ENCODE data around the gene KRT4.
"Not testable (repeated sequence)": the region's sequence is repeated elsewhere in the genome, so short reads cannot be mapped to it uniquely, and the experiment has no call there.

KRT4 gene

DNA sequence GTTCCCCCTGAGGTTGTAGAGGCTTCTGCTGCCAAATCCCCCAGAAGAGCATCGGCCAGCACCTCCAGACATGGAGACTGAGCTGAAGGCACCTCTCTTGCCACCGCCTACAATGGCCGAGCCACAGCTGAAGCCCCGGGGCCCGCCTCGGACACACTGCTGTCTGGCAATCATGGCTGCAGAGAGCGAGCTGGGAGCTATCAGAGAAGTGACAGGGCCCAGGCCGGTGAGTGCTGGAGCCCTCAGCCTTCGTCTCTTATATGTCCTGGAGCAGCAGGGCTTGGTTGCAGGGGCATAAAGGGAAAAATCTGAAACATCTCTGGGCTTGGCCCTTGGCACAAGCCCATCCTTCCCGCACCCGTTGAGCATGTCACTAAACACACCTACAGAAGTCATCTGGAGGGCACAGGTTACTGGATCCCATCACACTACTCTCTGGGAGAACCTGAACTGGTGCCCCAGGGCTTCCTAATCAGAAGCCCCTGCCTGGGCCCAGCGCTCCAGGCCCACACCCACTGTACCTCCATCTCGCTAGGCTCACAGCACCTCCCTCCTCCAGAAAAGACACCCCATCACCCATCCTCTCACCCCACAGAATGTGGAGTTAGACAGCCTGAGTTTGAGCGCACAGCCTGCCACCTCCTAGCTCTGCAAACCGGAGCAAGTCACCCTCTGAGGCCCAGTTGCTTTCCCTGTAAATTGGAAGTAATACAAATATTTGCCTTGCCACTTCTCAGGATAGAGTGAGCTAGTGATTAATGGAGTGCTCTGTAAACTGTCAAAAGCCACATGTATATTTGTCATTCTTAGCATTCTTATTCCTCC lies at the start of gene KRT4:
Gene KRT4 (minus strand): TSS at position 232 of the 825 bp plus-strand sequence. CDS start 58 bp downstream, at position 174.
- no peak for DNase-seq

GRCh38 chr12:52862023-52862422 lies 48.1 kb upstream of the KRT4 start:
- no peak for DNase-seq

DNA sequence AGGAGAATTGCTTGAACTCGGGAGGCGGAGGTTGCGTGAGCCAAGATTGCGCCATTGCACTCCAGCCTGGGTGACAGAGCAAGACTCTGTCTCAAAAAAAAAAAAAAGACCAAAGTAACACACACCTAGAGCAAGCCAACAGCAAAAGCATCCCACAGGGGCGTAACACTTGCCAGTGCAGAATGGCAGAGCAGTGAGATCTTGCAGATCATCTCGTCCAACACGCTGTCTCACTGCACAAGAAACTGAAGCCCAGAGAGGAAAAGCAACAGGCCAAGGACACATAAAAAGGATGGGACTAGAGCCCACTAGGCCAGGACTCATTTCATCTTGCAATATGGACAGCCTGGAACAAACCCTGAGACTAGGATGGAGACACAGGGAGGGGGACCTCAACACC lies 47.6 kb upstream of the KRT4 start:
- no peak for DNase-seq

GRCh38 chr12:52860102-52860823 lies 46.3 kb upstream of the KRT4 start:
- no peak for DNase-seq

DNA sequence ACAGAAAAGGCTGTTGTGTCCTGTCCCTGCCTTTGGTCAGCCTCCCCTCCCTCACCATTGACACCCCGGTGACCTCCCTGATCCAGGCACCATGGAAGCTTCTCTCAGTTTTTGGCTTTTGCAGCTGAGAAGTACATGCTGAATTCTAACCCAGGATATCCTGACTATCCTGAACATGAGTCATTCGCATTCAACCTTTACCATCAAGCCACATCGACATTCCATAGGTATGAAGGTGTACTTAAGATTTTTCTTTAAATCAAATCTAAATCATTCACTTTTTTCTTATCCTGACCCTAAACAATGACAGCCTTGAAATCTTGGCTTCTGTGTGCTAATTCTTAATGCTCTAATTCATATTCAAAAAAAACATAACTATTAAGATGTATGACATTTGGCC lies 43.6 kb upstream of the KRT4 start:
- DNase-seq, result no peak

DNA sequence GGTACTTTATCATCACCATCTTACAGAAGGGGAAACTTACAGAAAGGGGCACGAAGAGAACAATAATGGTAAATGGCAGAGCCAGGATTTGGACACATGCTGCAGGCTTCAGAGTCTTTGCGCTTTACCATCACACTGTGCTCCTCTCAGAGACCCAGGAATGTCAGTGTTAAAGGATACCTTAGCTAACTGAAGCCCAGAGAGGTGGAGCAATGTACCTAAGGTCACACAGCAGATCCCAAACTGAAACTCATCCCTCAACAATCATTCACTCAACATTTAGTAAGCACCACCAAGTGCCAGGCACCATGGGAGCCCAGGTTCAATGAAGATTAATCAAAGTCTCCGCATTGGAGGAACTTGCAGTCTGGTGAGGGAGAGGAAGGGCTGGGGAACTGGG lies 42.9 kb upstream of the KRT4 start:
- no peak for DNase-seq

DNA sequence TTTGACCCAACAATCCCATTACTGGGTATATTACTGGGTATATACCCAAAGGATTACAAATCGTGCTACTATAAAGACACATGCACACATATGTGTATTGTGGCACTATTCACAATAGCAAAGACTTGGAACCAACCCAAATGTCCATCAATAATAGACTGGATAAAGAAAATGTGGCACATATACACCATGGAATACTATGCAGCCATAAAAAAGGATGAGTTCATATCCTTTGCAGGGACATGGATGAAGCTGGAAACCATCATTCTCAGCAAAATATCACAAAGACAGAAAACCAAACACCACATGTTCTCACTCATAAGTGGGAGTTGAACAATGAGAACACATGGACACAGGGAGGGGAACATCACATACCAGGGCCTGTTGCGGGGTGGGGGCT lies 42.2 kb upstream of the KRT4 start:
- not testable (repeated sequence) for DNase-seq

DNA sequence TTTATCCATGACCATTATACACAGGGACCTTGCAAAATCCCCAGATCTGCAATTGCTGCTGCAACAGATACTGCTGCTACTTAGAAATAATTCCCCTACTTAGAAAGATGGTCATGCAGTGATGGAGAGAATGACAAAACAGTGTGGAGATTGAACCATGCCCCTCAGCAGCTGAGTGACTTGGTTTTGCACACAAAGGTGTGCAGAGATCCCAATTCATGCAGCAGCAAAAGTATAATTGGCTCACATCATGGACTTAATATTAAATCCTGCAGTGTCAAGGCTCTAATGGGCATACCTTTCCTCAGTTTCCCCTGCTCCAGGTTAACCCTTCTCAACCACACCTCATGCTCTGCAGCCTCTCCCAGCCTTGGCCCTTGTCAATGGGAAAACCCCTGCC lies 37.9 kb upstream of the KRT4 start:
- DNase-seq, result no peak

GRCh38 chr12:52850681-52851080 lies 36.8 kb upstream of the KRT4 start:
- no peak for DNase-seq

- DNase-seq, result no peak
Measured at GRCh38 chr12:52849511-52849910, 35.6 kb upstream of the KRT4 start.

GRCh38 chr12:52848661-52849255 lies 34.8 kb upstream of the KRT4 start, which contains the start of gene KRT78:
TSS of gene KRT78 (minus strand) at chr12:52848994. CDS start at chr12:52848930, 64 bp downstream.
- no peak for DNase-seq

GRCh38 chr12:52847335-52848102 lies 33.6 kb upstream of the KRT4 start:
- DNase-seq, result no peak

- no peak for DNase-seq
Measured at GRCh38 chr12:52846356-52846970, 32.5 kb upstream of the KRT4 start.

GRCh38 chr12:52845946-52846345 lies 32.0 kb upstream of the KRT4 start:
- no peak for DNase-seq

DNA sequence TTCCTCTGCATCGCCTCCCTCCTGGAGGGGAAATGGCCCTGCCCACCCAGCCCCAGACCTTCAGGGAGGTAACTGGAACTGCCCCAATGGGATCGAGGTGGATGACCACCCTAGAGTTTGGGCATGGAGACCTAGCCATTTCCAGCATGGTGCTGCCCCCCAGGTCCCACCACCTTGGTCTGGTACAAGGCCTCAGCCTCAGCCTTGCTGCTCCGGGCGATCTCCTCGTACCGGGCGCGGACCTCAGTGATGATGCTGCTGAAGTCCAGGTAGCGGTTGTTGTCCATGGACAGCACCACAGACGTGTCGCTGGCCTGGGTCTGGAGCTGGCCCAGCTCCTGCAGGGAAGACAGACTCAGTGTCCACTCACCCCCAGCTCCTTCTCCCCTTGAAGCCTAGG lies 30.5 kb upstream of the KRT4 start:
- no peak for DNase-seq

GRCh38 chr12:52839436-52840105 lies 25.7 kb upstream of the KRT4 start:
- no peak for DNase-seq

- no peak for DNase-seq
Measured at GRCh38 chr12:52838609-52839435, 24.9 kb upstream of the KRT4 start.

- no peak for DNase-seq
Measured at GRCh38 chr12:52837781-52838608, 24.1 kb upstream of the KRT4 start.

- no peak for DNase-seq
Measured at GRCh38 chr12:52837413-52837741, 23.5 kb upstream of the KRT4 start.

Measured in NCI-H524 treated with DMSO at 0.1 percent for 48 hours (cell line).